NB4 (cell line): Measurements from ENCODE around the gene ASAP3.

ENCODE experiments used
- DNase-seq: peaks from one replicate; pipeline ENCODE4 v3.0.0; 2010; ENCODE audit warnings: low read depth
- H3K4me3 ChIP-seq: one replicate; pipeline ENCODE4 v1.5.1; 2011; ENCODE audit warnings: mild to moderate bottlenecking, low read depth, low read length, moderate library complexity
- MYC ChIP-seq: IDR thresholded peaks from 2 replicates; pipeline ENCODE4 v1.6.1; 2011; ENCODE audit warnings: low read depth, low read length
- POLR2A ChIP-seq: IDR thresholded peaks from 2 replicates; pipeline ENCODE4 v1.6.1; 2011; ENCODE audit warnings: mild to moderate bottlenecking; ENCODE audit not compliant: insufficient read length; ENCODE audit errors: extremely low read depth
- TF ChIP-seq, protein P1 (sequence below): IDR thresholded peaks from one replicate; pipeline ENCODE4 v1.5.1; 2012; ENCODE audit warnings: low read depth, low read length
- TF ChIP-seq, protein P2 (sequence below): IDR thresholded peaks from 2 replicates; pipeline ENCODE4 v1.6.1; 2011; ENCODE audit warnings: low read depth, low read length

ASAP3 gene

DNA sequence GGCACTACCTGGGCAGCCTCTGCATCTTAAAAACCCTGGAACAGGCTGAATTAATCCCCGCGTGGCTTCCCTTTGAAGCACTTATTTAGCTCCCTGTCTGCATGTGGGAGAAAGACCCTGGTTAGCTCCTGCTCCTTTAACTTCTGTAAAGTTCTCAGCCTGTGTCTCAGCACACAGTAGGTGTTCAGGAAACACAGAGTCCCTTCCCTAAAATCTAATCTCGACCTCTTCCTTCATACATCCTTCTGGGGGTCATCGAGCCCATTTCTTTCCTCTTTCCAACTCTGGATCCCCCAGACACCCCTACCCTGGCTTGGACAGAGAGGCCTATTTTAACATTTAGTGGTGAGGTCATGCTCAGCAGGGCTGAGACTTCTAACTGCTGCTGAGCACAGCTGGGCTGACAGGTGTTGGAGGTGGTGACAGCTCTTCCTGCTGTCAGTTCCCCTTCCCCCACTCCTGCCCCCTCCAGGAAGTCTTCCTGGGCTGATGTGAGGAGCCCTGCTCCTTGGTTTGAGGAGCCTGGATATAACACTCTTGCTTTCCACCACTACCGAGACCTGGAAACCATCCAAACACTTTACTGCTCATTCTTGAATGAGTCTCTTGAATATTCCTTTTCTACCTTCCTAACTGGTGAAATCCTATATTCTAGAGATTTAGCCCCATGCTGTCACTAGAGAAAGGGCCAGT, 41.7 kb upstream of the ASAP3 start:
- no peak for DNase-seq
- no peak overlapping the region for H3K4me3 ChIP-seq
- TF ChIP-seq, protein P1, sequence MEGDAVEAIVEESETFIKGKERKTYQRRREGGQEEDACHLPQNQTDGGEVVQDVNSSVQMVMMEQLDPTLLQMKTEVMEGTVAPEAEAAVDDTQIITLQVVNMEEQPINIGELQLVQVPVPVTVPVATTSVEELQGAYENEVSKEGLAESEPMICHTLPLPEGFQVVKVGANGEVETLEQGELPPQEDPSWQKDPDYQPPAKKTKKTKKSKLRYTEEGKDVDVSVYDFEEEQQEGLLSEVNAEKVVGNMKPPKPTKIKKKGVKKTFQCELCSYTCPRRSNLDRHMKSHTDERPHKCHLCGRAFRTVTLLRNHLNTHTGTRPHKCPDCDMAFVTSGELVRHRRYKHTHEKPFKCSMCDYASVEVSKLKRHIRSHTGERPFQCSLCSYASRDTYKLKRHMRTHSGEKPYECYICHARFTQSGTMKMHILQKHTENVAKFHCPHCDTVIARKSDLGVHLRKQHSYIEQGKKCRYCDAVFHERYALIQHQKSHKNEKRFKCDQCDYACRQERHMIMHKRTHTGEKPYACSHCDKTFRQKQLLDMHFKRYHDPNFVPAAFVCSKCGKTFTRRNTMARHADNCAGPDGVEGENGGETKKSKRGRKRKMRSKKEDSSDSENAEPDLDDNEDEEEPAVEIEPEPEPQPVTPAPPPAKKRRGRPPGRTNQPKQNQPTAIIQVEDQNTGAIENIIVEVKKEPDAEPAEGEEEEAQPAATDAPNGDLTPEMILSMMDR: no peak
- TF ChIP-seq, protein P2, sequence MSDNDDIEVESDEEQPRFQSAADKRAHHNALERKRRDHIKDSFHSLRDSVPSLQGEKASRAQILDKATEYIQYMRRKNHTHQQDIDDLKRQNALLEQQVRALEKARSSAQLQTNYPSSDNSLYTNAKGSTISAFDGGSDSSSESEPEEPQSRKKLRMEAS: no peak
- no peak for TF ChIP-seq POLR2A
- no peak for TF ChIP-seq MYC

DNA sequence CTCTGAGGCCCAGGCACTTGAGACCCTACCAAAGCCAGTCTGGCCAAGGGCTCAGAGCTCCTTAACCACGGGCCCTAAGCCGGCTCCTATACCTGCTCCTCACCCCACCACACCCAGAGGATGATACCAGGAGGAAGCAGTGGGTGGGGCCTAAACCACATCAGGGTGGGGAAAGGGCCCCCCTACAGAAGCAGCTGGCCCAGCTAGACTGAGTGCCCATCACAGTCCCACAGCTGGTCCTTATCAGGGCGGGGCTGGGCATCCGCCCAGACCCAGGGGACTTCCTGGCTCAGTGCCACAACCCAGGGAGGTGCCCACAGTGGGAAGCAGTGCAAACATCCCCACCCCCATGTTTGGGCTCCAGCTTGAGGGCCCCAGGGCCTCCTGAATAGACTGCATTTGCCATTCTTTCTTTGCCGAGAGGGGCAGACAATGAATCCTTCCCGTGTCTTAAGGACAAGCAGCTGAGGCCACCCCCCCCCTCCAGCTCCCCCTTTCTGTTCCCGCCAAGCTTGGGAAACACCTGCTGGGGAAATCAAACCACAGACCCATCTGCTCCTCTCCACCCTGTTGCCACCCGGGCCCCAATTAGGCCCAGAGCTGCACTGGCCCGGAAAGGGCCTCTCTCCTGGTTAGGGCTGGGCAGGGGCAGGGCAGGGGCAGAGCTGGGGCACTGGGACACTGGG, 40.9 kb upstream of the ASAP3 start:
- TF ChIP-seq POLR2A: no peak
- TF ChIP-seq, protein P2: no peak
- TF ChIP-seq MYC: no peak
- TF ChIP-seq, protein P1: no peak
- peak; percentile 42 for DNase-seq
- H3K4me3 ChIP-seq: no peak overlapping the region

DNA sequence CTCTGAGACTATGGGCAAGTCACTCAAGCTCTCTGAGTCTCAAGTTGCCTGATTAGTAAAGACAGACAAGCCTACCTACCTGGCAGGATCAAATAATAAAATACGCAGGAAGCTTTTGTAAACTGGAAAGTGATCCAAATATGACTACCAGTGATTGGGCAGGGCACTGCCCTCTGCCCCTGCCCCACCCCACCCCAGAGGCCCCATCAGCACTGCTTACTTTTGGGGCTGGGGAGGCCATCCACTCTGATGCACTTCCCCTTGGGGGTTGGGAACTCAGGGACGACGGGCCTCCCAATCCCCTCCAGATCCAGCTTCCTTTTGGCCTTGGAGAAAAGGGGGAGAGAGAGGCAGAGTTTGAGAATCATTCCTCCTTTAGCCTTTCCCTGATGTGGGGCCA, 40.2 kb upstream of the ASAP3 start:
- DNase-seq: no peak
- H3K4me3 ChIP-seq: no peak overlapping the region
- TF ChIP-seq, protein P2: no peak
- TF ChIP-seq POLR2A (no peak), MYC (no peak)
- TF ChIP-seq, protein P1: no peak

DNA sequence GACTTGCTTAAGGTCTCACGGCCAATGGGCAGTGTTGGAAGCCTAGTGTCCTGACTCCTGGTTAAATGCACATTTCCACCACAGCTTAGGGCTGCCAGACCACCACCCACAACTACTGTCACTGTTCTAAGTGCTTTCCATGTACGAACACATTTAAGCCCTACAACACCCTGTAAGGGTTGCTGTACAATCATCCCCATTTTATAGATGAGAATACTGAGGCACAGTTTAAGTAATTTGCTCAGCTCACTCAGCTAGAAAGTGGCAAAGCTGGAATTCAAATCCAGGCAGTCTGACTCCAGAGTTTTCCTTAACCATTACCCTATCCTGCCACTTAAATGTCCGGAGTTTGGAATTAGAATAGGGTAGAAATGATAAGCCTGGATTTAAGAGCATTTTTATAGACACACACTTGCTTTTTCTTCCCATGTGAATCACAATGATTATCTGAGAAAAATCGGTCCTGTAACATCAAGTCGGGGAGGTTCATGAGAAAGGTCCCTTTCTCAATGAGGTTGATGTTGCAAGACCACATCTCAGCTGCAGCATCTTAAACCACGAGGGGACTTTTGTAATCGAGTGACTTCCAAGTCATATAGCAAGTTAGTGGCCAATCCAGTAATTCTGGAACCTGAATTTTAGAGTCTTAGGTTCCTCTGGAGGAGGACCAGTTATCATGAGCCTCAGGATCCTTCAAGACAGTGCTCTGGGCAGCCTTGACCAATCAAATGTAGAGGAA, 38.4 kb upstream of the ASAP3 start:
- TF ChIP-seq MYC (peak; percentile 53; the same call in 1 of the 2 replicates), POLR2A (no peak)
- TF ChIP-seq, protein P1: no peak
- TF ChIP-seq, protein P2: 0 out of 2 replicates have a peak, but pooled peaks have one; percentile 42
- DNase-seq: peak; percentile 85
- no peak overlapping the region for H3K4me3 ChIP-seq

DNA sequence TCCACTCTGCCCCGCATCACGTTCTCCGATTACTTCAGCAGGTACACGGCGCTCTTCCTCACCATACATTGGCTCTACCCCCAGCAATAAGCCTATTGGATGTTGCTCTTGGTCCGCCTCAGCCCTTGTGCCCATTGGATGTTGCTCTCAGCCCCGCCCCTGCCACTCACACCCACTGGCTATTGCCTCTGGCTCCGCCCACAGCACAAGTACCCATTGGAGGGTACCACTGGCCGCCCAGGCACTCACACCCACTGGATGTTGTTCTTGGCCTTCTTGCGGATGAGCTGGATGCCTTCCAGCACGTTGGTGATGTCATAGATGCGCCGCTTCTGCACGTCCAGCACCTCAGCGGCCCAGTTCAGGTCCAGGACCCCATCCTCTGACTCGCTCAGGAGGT, 37.6 kb upstream of the ASAP3 start:
- TF ChIP-seq, protein P2: no peak
- TF ChIP-seq MYC (no peak), POLR2A (no peak)
- TF ChIP-seq, protein P1: no peak
- DNase-seq: peak; percentile 23
- H3K4me3 ChIP-seq: no peak overlapping the region
